Ishikawa (cell line): ENCODE data around the gene APOM.

Source experiments
- CEBPB ChIP-seq: IDR thresholded peaks from 2 replicates; pipeline ENCODE4 v1.6.1; 2012
- CREB1 ChIP-seq: IDR thresholded peaks from 2 replicates; pipeline ENCODE4 v1.6.1; 2012; ENCODE audit warnings: low read depth
- EGR1 ChIP-seq: IDR thresholded peaks from 2 replicates; pipeline ENCODE4 v1.6.1; 2012
- EP300 ChIP-seq: IDR thresholded peaks from 2 replicates; pipeline ENCODE4 v1.6.1; 2012; ENCODE audit warnings: borderline replicate concordance
- FOXM1 ChIP-seq: IDR thresholded peaks from 2 replicates; pipeline ENCODE4 v1.6.1; 2012; ENCODE audit warnings: low read depth, borderline replicate concordance
- NFIC ChIP-seq: IDR thresholded peaks from 2 replicates; pipeline ENCODE4 v1.6.1; 2012
- RAD21 ChIP-seq: IDR thresholded peaks from 2 replicates; pipeline ENCODE4 v1.6.1; 2012; ENCODE audit warnings: low read depth
- TAF1 ChIP-seq: IDR thresholded peaks from 2 replicates; pipeline ENCODE4 v1.6.1; 2012; ENCODE audit warnings: low read depth, mild to moderate bottlenecking
- TCF12 ChIP-seq: IDR thresholded peaks from 2 replicates; pipeline ENCODE4 v1.6.1; 2012; ENCODE audit warnings: low read depth
- TEAD4 ChIP-seq: IDR thresholded peaks from 2 replicates; pipeline ENCODE4 v1.6.1; 2012
- YY1 ChIP-seq: IDR thresholded peaks from 2 replicates; pipeline ENCODE4 v1.6.1; 2012; ENCODE audit warnings: low read depth
- ZBTB7A ChIP-seq: IDR thresholded peaks from 2 replicates; pipeline ENCODE4 v1.6.1; 2012; ENCODE audit warnings: low read depth
- TF ChIP-seq, protein P1 (sequence below): IDR thresholded peaks from 2 replicates; pipeline ENCODE4 v1.6.1; 2012
- TF ChIP-seq, protein P2 (sequence below): IDR thresholded peaks from 2 replicates; pipeline ENCODE4 v1.6.1; 2012
- TF ChIP-seq, protein P3 (sequence below): IDR thresholded peaks from 2 replicates; pipeline ENCODE4 v1.6.1; 2012; ENCODE audit warnings: low read depth, mild to moderate bottlenecking

Gene APOM

DNA sequence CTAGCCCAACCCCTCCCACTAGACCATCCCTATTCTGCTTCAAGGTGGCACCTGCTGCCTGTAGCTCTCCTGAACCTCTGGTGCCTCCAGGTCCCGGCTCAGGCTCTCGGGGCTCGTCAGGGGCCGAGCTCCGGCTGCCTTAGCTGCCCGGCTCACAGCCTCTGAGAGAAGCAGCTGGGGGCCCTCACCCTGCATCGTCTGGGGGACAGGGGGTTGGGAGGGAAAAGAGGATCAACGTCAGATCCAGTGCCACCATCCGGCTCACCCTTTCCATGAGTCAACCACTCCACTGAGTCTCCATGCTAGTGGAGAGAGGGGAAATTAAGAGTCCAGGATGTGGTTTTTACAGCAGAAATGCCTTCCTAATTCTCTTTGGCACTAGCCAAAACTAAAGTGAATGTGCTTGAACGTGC, 16.2 kb upstream of the APOM start:
- TF ChIP-seq EP300 (no peak), FOXM1 (no peak), YY1 (no peak), CREB1 (no peak), TAF1 (no peak), ZBTB7A (no peak), RAD21 (no peak), CEBPB (no peak)
- TF ChIP-seq, protein P1, sequence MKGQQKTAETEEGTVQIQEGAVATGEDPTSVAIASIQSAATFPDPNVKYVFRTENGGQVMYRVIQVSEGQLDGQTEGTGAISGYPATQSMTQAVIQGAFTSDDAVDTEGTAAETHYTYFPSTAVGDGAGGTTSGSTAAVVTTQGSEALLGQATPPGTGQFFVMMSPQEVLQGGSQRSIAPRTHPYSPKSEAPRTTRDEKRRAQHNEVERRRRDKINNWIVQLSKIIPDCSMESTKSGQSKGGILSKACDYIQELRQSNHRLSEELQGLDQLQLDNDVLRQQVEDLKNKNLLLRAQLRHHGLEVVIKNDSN: no peak

DNA sequence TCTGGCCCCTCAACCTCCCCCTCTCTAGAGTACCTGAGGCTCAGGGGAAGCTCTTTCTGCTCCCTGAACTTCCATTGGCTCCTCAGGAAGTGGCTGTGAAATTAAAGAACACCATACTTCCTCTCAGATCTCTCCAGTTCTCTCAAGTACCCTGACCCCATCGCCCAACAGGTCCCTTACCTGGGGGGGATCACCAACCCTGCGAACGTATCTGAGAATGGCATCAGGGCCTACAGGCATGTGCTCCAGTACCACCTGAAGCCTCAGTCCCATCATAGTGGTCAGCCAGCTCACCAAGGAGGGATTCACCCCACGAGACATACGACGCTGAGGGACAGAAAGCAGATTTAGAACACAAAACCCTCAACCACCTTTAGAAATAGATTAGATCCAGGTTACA, 15.1 kb upstream of the APOM start:
- TF ChIP-seq TCF12 (no peak), CREB1 (no peak), ZBTB7A (no peak), YY1 (no peak), CEBPB (no peak), TAF1 (no peak), EGR1 (no peak), FOXM1 (no peak)
- TF ChIP-seq, protein P1: no peak
- TF ChIP-seq, protein P2, sequence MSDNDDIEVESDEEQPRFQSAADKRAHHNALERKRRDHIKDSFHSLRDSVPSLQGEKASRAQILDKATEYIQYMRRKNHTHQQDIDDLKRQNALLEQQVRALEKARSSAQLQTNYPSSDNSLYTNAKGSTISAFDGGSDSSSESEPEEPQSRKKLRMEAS: no peak

DNA sequence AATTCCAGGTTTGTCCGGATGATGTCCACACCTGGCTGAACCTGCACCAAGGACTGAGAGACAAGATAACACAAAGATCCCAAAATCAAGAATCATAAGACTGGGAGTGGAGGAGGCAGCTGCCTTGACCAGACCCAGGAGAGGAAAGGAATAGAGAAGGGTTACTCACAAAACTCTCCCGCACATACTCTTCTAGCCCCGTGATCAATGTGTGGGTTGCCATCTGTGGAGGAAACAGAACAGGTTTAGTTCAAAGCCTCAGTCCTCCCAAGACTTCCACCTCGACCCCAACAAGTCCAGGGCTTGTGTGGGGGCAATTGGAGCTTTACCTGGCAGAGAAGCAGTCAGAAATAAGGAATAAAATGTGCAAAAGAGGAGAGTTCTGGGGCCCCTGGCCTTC, 14.3 kb upstream of the APOM start:
- TF ChIP-seq TCF12 (no peak), CEBPB (no peak), YY1 (no peak), EP300 (no peak), TEAD4 (no peak), EGR1 (no peak), RAD21 (no peak), FOXM1 (no peak), NFIC (no peak), TAF1 (no peak), CREB1 (no peak)
- TF ChIP-seq, protein P1: no peak
- TF ChIP-seq, protein P3, sequence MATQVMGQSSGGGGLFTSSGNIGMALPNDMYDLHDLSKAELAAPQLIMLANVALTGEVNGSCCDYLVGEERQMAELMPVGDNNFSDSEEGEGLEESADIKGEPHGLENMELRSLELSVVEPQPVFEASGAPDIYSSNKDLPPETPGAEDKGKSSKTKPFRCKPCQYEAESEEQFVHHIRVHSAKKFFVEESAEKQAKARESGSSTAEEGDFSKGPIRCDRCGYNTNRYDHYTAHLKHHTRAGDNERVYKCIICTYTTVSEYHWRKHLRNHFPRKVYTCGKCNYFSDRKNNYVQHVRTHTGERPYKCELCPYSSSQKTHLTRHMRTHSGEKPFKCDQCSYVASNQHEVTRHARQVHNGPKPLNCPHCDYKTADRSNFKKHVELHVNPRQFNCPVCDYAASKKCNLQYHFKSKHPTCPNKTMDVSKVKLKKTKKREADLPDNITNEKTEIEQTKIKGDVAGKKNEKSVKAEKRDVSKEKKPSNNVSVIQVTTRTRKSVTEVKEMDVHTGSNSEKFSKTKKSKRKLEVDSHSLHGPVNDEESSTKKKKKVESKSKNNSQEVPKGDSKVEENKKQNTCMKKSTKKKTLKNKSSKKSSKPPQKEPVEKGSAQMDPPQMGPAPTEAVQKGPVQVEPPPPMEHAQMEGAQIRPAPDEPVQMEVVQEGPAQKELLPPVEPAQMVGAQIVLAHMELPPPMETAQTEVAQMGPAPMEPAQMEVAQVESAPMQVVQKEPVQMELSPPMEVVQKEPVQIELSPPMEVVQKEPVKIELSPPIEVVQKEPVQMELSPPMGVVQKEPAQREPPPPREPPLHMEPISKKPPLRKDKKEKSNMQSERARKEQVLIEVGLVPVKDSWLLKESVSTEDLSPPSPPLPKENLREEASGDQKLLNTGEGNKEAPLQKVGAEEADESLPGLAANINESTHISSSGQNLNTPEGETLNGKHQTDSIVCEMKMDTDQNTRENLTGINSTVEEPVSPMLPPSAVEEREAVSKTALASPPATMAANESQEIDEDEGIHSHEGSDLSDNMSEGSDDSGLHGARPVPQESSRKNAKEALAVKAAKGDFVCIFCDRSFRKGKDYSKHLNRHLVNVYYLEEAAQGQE: no peak
- TF ChIP-seq, protein P2: no peak

DNA sequence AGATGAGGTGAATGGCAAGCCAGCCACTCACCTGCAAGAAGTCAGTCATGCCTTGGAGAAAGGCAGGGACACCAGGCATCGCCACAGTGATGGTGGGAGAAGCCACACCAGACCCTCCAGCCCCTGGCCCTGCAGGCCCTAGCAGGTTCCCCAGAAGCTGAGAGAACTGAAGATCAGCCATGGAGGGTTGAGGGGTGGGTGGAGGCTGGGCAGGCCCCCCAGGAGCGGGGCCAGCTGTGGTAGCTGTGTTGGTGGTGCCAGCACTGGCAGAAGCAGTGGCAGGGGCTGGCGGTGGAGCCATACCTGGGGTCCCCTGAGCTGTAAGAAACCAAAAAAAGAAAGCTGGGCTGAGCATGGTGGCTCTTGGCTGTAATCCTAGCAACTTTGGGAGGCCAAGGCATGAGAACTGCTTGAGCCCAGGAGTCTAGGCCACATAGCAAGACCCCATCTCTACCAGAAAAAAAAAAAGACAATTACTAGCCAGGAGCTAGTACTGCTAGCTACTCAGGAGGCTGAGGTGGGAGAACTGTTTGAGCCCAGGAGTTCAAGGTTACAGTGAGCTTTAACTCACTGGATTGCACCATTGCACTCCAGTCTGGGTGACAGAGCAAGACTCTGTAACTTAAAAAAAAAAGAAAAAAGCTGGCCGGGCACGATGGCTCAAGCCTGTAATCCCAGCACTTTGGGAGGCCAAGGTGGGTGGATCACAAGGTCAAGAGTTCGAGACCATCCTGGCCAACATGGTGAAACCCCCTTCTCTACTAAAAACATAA, 12.7 kb upstream of the APOM start:
- no peak for TF ChIP-seq CEBPB
- TF ChIP-seq ZBTB7A: no peak
- no peak for TF ChIP-seq NFIC
- TF ChIP-seq YY1: no peak
- TF ChIP-seq CREB1: no peak
- TF ChIP-seq, protein P2: no peak
- TF ChIP-seq TCF12: no peak
- no peak for TF ChIP-seq EGR1
- TF ChIP-seq TAF1: no peak
- no peak for TF ChIP-seq EP300
- TF ChIP-seq, protein P1: no peak
- no peak for TF ChIP-seq FOXM1
- TF ChIP-seq, protein P3: no peak
- TF ChIP-seq RAD21: no peak
